ENCODE results near the gene ADAMTS2.
"Not testable (repeated sequence)": the region's sequence is repeated elsewhere in the genome, so short reads cannot be mapped to it uniquely, and the experiment has no call there.

DNA sequence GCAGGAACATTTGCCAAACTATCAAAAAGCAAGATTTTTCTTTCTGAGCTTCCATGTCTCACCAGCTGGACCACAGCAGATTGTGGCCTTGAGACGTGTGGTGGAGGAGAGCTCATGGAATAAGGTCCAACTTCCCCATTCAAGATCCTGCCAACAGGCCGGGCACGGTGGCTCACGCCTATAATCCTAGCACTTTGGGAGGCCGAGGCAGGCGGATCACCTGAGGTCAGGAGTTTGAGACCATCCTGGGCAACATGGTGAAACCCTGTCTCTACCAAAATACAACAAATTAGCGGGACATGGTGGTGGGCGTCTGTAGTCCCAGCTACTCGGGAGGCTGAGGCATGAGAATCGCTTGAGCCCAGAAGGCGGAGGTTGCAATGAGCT, 59.5 kb downstream of the ADAMTS2 start:
- TF ChIP-seq EZH2 (IDR thresholded peaks at IDR 0.05; ENCODE audit: low read depth, low read length, severe bottlenecking); SP1 (IDR thresholded peaks at IDR 0.05; ENCODE audit: low read depth, low read length); HDAC6 (IDR thresholded peaks at IDR 0.05; ENCODE audit: low read depth, low read length); BRCA1 (IDR thresholded peaks at IDR 0.05; ENCODE audit: low read depth, low read length); TAF1 (IDR thresholded peaks at IDR 0.05; ENCODE audit: low read depth, low read length); POLR2A (IDR thresholded peaks at IDR 0.05; ENCODE audit: control extremely low read depth in 1 of 2, low read depth in 2 of 2, low read length in 2 of 2); CHD2 (IDR thresholded peaks at IDR 0.05; ENCODE audit: low read length): not testable (repeated sequence)
- TF ChIP-seq, protein P1, sequence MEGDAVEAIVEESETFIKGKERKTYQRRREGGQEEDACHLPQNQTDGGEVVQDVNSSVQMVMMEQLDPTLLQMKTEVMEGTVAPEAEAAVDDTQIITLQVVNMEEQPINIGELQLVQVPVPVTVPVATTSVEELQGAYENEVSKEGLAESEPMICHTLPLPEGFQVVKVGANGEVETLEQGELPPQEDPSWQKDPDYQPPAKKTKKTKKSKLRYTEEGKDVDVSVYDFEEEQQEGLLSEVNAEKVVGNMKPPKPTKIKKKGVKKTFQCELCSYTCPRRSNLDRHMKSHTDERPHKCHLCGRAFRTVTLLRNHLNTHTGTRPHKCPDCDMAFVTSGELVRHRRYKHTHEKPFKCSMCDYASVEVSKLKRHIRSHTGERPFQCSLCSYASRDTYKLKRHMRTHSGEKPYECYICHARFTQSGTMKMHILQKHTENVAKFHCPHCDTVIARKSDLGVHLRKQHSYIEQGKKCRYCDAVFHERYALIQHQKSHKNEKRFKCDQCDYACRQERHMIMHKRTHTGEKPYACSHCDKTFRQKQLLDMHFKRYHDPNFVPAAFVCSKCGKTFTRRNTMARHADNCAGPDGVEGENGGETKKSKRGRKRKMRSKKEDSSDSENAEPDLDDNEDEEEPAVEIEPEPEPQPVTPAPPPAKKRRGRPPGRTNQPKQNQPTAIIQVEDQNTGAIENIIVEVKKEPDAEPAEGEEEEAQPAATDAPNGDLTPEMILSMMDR (IDR thresholded peaks at IDR 0.05; ENCODE audit: control extremely low read depth in 1 of 3, insufficient read depth in 1 of 3, low read depth in 1 of 3, low read length in 3 of 3), result not testable (repeated sequence)
- TF ChIP-seq, protein P2, sequence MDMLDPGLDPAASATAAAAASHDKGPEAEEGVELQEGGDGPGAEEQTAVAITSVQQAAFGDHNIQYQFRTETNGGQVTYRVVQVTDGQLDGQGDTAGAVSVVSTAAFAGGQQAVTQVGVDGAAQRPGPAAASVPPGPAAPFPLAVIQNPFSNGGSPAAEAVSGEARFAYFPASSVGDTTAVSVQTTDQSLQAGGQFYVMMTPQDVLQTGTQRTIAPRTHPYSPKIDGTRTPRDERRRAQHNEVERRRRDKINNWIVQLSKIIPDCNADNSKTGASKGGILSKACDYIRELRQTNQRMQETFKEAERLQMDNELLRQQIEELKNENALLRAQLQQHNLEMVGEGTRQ (IDR thresholded peaks at IDR 0.05; ENCODE audit: low read length), result not testable (repeated sequence)
- TF ChIP-seq, protein P3, sequence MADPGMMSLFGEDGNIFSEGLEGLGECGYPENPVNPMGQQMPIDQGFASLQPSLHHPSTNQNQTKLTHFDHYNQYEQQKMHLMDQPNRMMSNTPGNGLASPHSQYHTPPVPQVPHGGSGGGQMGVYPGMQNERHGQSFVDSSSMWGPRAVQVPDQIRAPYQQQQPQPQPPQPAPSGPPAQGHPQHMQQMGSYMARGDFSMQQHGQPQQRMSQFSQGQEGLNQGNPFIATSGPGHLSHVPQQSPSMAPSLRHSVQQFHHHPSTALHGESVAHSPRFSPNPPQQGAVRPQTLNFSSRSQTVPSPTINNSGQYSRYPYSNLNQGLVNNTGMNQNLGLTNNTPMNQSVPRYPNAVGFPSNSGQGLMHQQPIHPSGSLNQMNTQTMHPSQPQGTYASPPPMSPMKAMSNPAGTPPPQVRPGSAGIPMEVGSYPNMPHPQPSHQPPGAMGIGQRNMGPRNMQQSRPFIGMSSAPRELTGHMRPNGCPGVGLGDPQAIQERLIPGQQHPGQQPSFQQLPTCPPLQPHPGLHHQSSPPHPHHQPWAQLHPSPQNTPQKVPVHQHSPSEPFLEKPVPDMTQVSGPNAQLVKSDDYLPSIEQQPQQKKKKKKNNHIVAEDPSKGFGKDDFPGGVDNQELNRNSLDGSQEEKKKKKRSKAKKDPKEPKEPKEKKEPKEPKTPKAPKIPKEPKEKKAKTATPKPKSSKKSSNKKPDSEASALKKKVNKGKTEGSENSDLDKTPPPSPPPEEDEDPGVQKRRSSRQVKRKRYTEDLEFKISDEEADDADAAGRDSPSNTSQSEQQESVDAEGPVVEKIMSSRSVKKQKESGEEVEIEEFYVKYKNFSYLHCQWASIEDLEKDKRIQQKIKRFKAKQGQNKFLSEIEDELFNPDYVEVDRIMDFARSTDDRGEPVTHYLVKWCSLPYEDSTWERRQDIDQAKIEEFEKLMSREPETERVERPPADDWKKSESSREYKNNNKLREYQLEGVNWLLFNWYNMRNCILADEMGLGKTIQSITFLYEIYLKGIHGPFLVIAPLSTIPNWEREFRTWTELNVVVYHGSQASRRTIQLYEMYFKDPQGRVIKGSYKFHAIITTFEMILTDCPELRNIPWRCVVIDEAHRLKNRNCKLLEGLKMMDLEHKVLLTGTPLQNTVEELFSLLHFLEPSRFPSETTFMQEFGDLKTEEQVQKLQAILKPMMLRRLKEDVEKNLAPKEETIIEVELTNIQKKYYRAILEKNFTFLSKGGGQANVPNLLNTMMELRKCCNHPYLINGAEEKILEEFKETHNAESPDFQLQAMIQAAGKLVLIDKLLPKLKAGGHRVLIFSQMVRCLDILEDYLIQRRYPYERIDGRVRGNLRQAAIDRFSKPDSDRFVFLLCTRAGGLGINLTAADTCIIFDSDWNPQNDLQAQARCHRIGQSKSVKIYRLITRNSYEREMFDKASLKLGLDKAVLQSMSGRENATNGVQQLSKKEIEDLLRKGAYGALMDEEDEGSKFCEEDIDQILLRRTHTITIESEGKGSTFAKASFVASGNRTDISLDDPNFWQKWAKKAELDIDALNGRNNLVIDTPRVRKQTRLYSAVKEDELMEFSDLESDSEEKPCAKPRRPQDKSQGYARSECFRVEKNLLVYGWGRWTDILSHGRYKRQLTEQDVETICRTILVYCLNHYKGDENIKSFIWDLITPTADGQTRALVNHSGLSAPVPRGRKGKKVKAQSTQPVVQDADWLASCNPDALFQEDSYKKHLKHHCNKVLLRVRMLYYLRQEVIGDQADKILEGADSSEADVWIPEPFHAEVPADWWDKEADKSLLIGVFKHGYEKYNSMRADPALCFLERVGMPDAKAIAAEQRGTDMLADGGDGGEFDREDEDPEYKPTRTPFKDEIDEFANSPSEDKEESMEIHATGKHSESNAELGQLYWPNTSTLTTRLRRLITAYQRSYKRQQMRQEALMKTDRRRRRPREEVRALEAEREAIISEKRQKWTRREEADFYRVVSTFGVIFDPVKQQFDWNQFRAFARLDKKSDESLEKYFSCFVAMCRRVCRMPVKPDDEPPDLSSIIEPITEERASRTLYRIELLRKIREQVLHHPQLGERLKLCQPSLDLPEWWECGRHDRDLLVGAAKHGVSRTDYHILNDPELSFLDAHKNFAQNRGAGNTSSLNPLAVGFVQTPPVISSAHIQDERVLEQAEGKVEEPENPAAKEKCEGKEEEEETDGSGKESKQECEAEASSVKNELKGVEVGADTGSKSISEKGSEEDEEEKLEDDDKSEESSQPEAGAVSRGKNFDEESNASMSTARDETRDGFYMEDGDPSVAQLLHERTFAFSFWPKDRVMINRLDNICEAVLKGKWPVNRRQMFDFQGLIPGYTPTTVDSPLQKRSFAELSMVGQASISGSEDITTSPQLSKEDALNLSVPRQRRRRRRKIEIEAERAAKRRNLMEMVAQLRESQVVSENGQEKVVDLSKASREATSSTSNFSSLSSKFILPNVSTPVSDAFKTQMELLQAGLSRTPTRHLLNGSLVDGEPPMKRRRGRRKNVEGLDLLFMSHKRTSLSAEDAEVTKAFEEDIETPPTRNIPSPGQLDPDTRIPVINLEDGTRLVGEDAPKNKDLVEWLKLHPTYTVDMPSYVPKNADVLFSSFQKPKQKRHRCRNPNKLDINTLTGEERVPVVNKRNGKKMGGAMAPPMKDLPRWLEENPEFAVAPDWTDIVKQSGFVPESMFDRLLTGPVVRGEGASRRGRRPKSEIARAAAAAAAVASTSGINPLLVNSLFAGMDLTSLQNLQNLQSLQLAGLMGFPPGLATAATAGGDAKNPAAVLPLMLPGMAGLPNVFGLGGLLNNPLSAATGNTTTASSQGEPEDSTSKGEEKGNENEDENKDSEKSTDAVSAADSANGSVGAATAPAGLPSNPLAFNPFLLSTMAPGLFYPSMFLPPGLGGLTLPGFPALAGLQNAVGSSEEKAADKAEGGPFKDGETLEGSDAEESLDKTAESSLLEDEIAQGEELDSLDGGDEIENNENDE (IDR thresholded peaks at IDR 0.05; ENCODE audit: insufficient replicate concordance, low read length), result not testable (repeated sequence)
